ENCODE measurements around the gene SYNDIG1.

The SYNDIG1 gene

GRCh38 chr20:24473435-24474223, 4.2 kb downstream of the SYNDIG1 start:
- DNase-seq: no peak

DNA sequence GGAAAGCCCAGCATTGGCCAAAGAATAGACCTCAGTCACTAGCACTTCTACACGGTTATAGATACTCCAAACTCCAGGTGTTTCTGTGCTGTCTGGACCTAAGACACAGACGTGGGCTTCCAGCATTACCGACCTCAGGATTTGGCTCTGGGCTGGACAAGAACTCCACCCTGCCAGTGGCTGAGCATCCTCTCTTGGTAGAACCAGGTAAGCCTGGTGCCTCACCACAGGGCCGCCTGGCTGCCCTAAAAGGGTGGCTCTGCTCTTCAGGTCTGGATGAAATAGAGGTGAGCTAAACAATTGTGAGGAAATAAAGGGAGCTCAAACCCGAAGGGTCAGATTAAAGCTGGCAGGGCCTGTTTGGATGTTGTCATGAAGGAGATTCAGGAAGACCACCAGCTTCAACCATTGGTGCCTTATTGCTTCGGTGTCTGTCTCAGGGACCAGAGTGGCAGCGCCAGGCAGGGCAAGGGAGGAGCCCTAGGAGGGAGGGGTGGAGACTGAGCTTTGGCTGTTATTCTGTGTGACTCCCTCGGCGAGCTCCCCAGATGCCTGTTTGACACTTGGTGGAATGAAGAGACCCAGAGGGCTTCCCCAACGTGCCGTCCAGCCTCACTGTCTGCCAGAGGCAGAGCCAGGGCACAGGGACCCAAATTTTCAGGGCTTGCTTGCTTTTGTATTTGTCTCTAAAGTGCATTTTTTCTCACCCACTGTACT, 8.6 kb downstream of the SYNDIG1 start:
- DNase-seq: no peak

DNA sequence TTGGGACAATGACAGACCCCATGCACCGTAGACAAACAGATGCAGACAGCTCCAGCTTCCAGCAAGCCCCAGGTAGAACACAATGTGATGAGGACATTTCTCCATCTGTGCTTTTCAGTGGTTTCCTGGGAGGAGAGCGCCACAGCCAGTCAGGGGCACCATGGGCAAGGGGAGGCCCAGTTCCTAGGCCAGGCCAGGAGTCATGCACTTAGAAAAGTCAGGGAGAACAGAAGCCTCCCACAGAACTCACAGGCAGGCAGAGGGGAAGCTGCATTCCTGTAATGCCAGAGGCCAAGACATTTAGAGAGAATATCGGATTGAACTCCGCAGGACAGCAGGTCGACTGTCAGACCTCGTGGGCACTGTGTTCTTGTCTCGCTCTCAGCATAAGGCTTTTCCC, 9.2 kb downstream of the SYNDIG1 start:
- DNase-seq: no peak

GRCh38 chr20:24479106-24479505, 9.7 kb downstream of the SYNDIG1 start:
- DNase-seq: no peak

DNA sequence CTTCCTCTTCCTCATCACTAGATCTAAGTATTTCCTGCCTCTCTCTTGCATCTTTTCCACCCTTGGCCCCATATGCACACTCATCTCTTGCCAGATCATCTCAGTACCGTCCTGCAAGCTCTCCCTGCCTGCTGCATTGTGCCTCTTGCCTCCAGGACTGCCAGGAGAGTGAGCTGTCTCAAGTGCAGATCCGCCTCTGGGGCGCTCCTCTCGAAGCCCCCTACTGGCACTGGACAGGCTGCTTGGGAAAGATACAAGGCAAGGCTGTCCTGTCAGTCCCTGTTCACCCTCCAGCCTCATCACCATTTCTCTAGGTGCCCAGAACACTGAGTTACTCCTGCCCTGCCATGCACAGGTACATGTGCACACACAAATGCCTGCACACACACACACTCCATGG, 10.2 kb downstream of the SYNDIG1 start:
- no peak for DNase-seq

DNA sequence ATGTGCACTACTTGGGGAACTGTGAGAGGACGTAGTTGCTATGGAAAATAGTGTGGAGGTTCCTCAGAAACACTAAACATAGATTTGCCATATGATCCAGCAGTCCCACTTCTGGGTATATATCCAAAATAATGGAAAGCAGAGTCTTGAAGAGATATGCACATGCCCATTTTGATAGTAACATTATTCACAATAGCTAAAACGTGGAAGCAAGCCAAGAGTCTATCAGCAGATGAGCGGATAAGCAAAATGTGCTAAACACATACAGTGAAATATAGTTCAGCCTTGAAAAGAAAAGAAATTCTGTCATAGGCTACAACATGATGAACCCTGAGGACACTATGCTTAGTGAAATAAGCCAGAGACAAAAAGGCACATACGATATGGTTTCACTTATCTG, 11.1 kb downstream of the SYNDIG1 start:
- no peak for DNase-seq

- no peak for DNase-seq
Measured at GRCh38 chr20:24481173-24481572, 11.7 kb downstream of the SYNDIG1 start.

GRCh38 chr20:24483435-24484080, 14.1 kb downstream of the SYNDIG1 start:
- DNase-seq: no peak

DNA sequence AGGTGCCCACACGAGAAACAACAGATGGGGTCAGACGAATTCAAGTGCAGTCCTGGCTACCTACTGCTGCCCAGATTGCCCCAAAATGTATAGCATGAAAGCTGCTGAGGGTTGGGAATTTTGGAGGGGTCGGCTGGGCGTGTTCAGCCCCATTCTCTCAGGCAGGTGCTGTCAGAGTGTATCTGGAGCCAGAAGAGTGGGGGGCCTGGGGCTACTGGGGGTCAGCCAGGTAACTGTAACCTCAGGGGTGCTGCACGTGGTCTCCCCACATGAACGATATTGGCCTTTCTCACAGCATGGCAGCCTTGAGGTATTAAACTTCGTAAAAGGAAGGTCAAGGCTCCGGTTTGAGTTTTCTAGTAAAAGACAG, 14.6 kb downstream of the SYNDIG1 start:
- DNase-seq: no peak

GRCh38 chr20:24485981-24486380, 16.6 kb downstream of the SYNDIG1 start:
- DNase-seq: no peak

DNA sequence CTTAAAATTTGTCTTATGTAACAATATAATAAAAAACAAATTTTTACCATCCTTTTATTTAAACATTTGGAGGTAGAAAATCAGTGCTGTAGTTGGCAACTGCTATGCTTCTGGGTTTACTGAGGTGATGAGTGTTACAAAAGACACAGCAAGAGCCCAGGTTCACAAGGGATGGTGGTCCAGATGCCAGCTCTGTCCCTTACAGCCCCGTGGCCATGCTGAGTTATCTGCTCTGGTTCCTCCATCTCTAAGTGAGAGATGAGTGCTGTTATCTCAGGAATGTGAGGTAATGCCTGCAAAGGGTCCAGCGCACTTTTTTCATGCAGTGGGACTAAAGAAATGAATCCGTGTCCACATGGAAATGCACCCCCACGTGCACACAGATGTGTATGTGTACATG, 17.8 kb downstream of the SYNDIG1 start:
- no peak for DNase-seq

GRCh38 chr20:24487648-24488047, 18.2 kb downstream of the SYNDIG1 start:
- DNase-seq: no peak

GRCh38 chr20:24488064-24488799, 18.8 kb downstream of the SYNDIG1 start:
- no peak for DNase-seq

DNA sequence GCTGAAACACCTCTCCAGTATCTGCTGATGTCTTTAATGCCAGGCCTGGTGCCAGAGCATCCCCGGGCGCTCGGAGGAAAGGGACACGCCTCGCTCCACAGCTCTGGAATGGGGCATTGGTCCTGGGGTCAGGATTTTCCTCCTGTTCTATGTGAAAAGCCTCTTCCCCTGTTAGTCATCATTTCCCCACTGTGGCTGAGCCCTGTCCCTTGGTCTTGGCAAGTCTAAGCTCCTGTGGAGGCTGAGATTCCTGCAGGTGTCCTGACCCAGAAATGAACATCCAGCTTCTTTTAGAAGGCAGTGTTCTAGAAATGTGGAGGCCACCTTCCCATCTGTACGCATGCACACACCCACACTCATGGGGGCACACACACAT, 19.4 kb downstream of the SYNDIG1 start:
- DNase-seq: no peak

DNA sequence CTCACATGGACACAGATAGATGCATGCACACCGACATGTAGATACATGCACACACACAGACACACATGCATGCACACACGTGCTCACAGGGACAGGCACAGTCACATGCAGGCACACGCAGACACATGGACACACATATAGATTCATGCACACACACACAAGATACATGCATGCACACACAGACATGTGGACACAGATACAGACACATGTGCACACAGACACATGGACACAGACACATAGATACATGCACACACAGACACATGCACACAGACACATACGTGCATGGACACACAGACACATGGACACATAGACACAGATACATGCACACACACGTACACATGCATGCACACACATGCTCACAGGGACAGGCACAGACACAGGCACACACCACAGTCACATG, 19.8 kb downstream of the SYNDIG1 start:
- no peak for DNase-seq

DNA sequence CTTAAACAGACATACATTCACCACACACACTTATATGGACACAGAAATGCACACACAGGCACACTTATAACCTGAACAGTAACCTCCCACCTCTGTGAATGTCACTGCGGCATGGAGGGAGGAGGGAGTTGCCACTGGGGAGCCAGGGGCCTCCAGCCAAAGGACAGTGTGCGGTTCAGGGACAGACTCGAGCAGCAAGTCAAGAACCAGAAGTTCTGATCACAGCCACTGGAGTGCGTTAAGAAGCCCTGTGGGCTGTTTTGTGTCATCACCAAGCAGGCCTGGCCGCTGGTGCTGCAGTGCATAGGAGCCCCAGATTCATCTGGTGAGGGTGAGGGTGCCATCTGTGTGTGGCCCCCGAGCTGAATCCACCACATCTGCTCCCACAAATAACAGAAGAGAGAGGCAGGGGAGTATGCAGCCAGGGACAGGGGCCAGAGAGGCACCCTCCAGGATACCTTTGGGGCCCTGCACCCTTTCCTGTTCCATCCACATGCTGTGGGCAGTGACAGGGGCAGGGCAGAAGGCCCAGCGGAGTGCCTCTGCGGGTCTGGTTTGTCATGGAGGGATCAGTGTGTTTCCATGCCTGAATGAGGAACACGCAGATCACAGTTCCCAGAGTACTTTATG, 20.3 kb downstream of the SYNDIG1 start:
- DNase-seq: no peak

- no peak for DNase-seq
Measured at GRCh38 chr20:24490598-24490997, 21.2 kb downstream of the SYNDIG1 start.

DNA sequence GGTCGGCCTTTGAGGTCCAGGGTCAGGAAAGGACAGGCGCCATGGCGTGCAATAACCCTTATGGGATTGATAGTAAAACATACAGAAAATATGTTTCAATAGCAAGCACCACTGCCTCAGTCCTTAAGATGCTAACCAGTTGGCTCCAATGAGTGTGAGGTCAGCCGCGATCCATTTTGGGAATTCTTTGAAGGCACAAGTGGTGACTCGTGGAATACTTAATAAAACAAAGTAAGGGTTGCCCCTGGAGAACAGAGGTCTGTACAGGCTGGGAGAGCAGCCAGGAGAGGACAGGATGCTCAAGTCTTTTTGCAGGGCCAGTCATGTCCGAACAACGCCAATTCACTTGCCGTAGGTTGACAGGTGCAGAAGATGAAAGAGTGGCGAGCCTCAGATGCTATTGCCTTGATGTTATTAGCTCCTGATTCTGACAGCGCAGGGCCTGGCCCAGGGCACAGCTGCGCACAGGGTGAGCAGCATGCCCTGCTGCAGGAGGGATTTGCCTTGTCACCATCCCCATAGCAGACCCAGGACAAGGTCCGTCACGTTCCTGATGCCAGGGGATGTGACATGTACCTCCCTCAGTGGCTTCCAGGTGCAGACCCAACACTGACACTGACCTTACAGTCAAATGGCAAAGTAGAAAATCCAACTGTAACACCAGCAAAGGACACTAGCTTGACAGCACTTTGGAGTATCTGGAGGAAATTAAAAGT, 21.8 kb downstream of the SYNDIG1 start:
- no peak for DNase-seq

DNA sequence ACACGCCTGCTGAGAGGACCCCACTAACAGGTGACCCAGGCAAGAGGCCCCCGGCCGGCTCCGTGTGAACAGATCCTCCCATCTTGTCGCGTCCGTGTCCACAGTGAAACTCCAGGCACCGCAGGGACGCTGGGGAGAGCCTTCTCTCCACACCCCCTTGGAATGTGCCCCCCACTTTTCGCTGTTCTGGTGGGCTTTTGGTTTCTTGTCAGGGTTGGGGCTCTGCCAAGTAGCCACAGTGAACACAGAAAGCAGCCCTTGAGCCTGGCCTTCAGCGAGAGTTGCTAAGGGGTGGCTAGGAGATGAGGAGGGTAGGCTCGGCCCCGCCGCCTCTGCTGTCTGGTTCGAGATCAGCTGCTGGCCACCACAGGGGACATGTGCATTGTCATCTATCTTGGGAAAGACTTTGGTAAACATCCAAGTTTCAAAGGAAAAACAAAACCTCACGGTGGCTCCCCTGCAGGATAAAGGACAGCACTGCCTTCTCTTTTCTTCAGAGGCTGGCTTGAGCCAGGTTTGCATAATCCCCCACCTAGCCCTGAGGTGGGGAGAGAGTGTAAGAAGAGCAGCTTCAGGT, 22.7 kb downstream of the SYNDIG1 start:
- no peak for DNase-seq

- no peak for DNase-seq
Measured at GRCh38 chr20:24492698-24493097, 23.3 kb downstream of the SYNDIG1 start.

- DNase-seq: no peak
Measured at GRCh38 chr20:24493181-24493580, 23.8 kb downstream of the SYNDIG1 start.
